GM21367 (cell line): ENCODE measurements around the gene CPTP.

Source experiments
- ATAC-seq: cut with Tn5 transposase; IDR thresholded peaks from one replicate; pipeline ENCODE4 v1.9.1; 2021; ENCODE audit not compliant: unreplicated experiment

Gene CPTP

DNA sequence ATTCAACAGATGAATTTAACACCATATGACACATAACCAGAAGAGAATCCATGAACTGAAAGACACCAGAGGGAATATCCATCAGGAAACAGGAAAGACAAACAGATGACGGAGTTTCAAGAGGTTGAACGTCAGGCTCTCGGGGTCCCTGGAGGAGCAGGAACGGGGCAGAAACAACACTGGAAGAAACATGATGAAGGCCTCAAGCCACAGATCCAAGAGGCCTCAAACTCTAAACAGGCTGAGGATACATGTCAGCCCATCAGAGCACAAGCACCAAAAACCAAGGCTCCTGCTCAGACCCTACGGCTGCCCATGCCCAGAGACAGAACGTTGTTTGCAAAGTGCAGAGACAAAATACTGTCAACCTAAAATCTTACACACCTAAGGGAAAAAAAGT is 7.2 kb upstream of the CPTP start:
- no peak for ATAC-seq

- ATAC-seq: no peak
Measured at GRCh38 chr1:1318131-1318652, 6.4 kb upstream of the CPTP start.

- no peak for ATAC-seq
Measured at GRCh38 chr1:1318777-1319645, 5.6 kb upstream of the CPTP start.

DNA sequence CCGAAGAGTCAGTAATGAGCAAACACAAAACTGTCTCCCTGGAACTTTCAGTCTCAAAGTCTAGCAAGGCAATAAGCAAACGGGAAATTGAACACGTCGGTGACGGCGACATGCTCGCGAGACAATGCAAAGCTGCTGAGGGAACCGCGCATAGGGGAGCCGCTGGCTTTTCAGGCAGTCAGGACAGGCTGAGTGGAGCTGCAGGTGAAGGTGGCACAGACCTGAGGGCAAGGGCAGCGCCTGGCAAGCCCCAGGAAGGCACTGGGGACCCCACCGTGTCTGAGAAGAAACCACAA is 5.0 kb upstream of the CPTP start:
- no peak for ATAC-seq

GRCh38 chr1:1320666-1321448 is 3.7 kb upstream of the CPTP start:
- no peak for ATAC-seq

DNA sequence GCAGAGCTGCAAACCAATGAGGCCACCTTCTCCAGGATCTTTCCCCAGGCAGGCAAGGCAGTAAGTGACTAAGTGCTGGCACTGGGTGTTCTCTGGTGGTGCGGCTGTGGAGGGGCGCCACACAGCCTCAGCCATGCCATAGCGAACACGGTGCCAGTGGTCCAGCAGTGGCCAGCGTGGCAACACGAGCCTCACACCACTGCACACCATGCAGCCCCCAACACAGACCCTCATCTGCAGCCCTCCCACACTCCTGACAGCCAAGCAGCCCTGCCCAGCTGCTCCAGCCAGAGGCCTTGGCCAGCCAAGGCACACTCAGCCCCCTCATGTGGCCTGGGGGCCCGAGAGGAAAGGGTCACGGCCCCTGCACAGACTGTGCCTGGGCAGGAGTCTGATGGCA is 3.1 kb upstream of the CPTP start:
- no peak for ATAC-seq

- ATAC-seq: no peak
Measured at GRCh38 chr1:1322418-1322817, 2.2 kb upstream of the CPTP start.

GRCh38 chr1:1322952-1323351 is 1.6 kb upstream of the CPTP start:
- no peak for ATAC-seq

DNA sequence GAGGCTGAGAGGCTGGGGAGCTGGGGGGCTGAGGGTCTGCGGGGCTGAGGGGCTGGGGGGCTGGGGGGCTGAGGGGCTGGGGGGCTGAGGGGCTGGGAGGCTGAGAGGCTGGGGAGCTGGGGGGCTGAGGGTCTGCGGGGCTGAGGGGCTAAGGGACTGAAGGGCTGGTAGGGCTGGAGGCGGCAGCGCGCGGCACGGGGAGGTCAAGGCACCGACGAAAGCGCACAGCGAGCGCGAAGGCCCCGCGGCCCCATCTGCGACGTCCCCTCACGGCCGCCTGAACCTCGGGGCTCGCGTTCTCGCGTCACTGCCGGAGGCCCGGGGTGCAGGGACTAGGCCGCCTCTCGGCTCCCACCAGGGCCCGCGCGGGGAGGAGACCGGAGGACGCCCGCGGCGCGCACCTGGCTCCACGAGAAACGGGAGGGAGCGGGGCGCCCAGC is 498 bp upstream of the CPTP start:
- ATAC-seq: peak; percentile 12

GRCh38 chr1:1325288-1326074 is 879 bp downstream of the CPTP start:
- no peak for ATAC-seq

- ATAC-seq: no peak
Measured at GRCh38 chr1:1326075-1326605, 1.5 kb downstream of the CPTP start.

GRCh38 chr1:1327291-1327690 is 2.7 kb downstream of the CPTP start:
- no peak for ATAC-seq

- no peak for ATAC-seq
Measured at GRCh38 chr1:1328254-1328653, 3.7 kb downstream of the CPTP start.

DNA sequence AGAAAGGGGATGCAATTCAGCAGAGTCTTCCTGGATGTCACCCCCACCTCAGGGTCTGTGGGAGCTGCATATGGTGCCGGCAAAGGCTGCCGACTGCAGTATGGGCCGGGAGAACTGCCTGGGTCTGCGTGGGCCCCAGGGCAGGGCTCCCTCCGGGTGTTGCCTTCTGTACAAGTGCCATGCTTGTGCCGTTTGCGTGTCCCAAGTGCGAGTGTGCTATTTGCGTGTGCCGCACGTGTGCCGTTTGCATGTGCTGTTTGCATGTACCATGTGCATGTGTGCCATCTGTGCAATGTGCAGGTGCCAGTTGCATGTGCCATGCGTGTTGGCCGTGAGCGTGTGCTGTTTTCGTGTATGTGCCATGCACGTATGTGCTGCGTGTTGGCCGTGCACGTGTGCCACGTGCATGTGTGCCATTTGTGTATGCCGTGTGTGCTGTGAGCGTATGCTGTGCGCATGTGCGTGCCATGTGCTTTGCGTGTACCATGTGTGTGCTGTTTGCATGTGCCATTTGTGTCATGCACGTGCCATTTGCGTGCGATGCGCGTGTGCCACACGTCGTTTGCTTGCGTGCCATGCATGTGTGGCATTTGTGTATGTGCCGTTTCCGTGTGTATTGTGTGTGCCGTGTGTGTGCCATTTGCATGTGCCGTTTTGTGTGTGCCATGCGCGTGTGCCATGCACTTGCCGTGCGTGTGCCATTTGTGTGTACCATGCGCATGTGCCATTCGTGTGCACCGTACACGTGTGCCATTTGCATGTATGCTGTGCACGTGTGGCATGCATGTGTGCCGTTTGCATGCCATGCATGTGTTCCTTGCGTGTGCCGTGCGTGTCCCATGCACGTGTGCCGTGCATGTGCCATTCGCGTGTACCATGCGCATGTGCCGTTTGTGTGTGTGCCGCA is 5.0 kb downstream of the CPTP start:
- ATAC-seq: no peak

DNA sequence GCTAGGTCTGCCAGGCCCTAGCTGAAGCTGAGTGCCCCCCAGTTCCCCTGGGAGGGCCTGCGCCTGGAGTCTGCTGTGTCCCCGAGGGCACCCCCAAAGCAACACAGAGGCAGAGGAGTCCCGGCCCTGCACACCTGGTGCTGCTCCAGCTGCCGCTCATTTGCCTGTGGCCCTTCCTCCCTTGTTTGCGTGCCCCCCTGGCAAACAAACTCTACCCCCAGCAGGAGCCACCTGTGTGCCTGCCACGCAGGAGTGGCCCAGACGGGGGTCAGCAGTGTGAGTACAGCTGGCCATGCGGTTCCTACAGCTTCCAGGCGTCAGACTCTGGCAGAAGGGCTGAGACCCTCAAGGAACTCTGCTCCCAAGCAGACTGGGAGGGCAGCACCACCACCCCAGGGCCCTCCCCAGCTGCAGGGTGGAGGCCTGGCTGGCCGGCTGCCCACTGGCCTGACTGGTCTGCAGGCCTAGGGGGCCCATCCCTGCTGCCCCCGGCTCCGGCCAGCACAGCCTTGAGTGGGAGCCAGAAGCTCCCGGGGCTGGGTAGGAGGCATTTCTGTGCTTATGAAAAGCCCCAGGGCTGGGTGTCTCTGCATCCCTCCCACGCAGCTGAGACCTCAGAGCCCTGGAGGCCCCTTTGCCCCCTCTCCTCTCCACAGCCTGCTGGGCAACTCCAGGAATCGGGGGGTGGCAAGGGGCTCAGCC is 5.9 kb downstream of the CPTP start:
- ATAC-seq: no peak

GRCh38 chr1:1331068-1331965 is 6.7 kb downstream of the CPTP start, which contains the start of gene TAS1R3:
TSS of gene TAS1R3 (plus strand) at chr1:1331280. CDS start at chr1:1331346, 66 bp downstream.
- ATAC-seq: no peak

- ATAC-seq: no peak
Measured at GRCh38 chr1:1332031-1332755, 7.6 kb downstream of the CPTP start.
